Endothelial cell of umbilical vein (primary cell): ENCODE results near the gene MGLL. TPM values are rescaled to one million over a fixed set of nuclear protein-coding genes. Genes with fewer than 3 reads are reported as not detected.

Experiments
- BruUV-seq: library from RNA; stranded (reverse); fragments of 400-500 nt; replicated peaks from 2 replicates; lab custom pipeline; 2021; lab: Mats Ljungman, UMichigan
- CTCF ChIA-PET: fragments of 300-600, 350-600 bp; sonication (Branson Sonifier 250); formaldehyde crosslinking; loops from one replicate; lab custom pipeline; 2021; ENCODE audit warnings: antibody characterized with exemption, inconsistent platforms; lab: Charles Lee
- POLR2A ChIA-PET: fragments of 300-600, 350-600 bp; sonication (Branson Sonifier 250); formaldehyde crosslinking; loops from one replicate; lab custom pipeline; 2021; ENCODE audit warnings: antibody characterized with exemption, inconsistent platforms; lab: Charles Lee
- DNase-seq: peaks from one replicate; pipeline ENCODE4 v3.0.0-alpha.2; 2011; ENCODE audit warnings: low read depth, low spot score
- FAIRE-seq: peaks from 2 replicates; lab custom pipeline; 2011; peaks lifted over from hg19 to GRCh38; lab: Jason Lieb, UNC
- H2AFZ ChIP-seq: 2 replicates; pipeline ENCODE4 v1.6.0; 2012; ENCODE audit warnings: low read depth, low read length, control low read depth, inconsistent platforms
- H3K27ac ChIP-seq: 2 replicates; pipeline ENCODE4 v1.5.1; 2011; ENCODE audit warnings: low read depth, mild to moderate bottlenecking, control low read depth, low read length, moderate library complexity; ENCODE audit not compliant: insufficient read depth
- H3K27me3 ChIP-seq, 2 experiments: 2 replicates each; pipeline versions ENCODE4 v1.6.0 to v1.6.1; 2011; ENCODE audit warnings: low read length in 2 of 2, mixed read lengths in 1 of 2; ENCODE audit not compliant: control insufficient read depth in 2 of 2, insufficient read depth in 2 of 2
- H3K36me3 ChIP-seq, 2 experiments: 2 replicates in 1 of 2; 3 replicates in 1 of 2; pipeline ENCODE4 v1.5.1; 2011; ENCODE audit warnings: low read length in 2 of 2, mild to moderate bottlenecking in 1 of 2, moderate library complexity in 1 of 2; ENCODE audit not compliant: control insufficient read depth in 2 of 2, insufficient read depth in 2 of 2; ENCODE audit errors: extremely low read depth in 1 of 2
- H3K4me1 ChIP-seq: 3 replicates; pipeline ENCODE4 v1.5.1; 2011; ENCODE audit warnings: mild to moderate bottlenecking, low read length; ENCODE audit not compliant: control insufficient read depth, insufficient read depth; ENCODE audit errors: extremely low read depth
- H3K4me2 ChIP-seq: 2 replicates; pipeline ENCODE4 v1.6.1; 2011; ENCODE audit warnings: low read length, control low read depth, mixed read lengths; ENCODE audit not compliant: insufficient read depth
- H3K4me3 ChIP-seq, 3 experiments: fragments of 200-600 bp in 1 of 3; sonication (generic), shearing (Covaris generic) in 1 of 3; replicated peaks in 1 of 3; 2 replicates each; pipeline ENCODE4 v1.5.1; 2011 to 2016; ENCODE audit warnings: control low read depth in 3 of 3, low read length in 3 of 3, mild to moderate bottlenecking in 2 of 3, inconsistent platforms in 1 of 3, low read depth in 1 of 3, moderate library complexity in 1 of 3; ENCODE audit not compliant: insufficient read depth in 1 of 3
- H3K79me2 ChIP-seq: 2 replicates; pipeline ENCODE4 v1.6.0; 2012; ENCODE audit warnings: low read length, inconsistent platforms; ENCODE audit not compliant: control insufficient read depth, insufficient read depth
- H3K9ac ChIP-seq: replicated peaks from 2 replicates; pipeline ENCODE3; 2011; ENCODE audit warnings: low read length, control low read depth; ENCODE audit not compliant: insufficient read depth; ENCODE audit errors: extremely low read depth
- H3K9me1 ChIP-seq: replicated peaks from 3 replicates; pipeline ENCODE4 v1.6.0; 2011; ENCODE audit warnings: mild to moderate bottlenecking, low read length; ENCODE audit not compliant: control insufficient read depth, insufficient read depth; ENCODE audit errors: extremely low read depth
- H3K9me3 ChIP-seq: replicated peaks from 2 replicates; pipeline ENCODE4 v1.5.1; 2012; ENCODE audit warnings: low read length, inconsistent platforms; ENCODE audit not compliant: control insufficient read depth, insufficient read depth
- H4K20me1 ChIP-seq: replicated peaks from 2 replicates; pipeline ENCODE3; 2011; ENCODE audit warnings: mild to moderate bottlenecking, low read length; ENCODE audit not compliant: control insufficient read depth, insufficient read depth; ENCODE audit errors: extremely low read depth
- JUN ChIP-seq: IDR thresholded peaks from 2 replicates; pipeline ENCODE4 v1.6.1; 2011; ENCODE audit warnings: borderline replicate concordance, low read depth; ENCODE audit not compliant: insufficient read length, insufficient read depth
- POLR2A ChIP-seq: IDR thresholded peaks from 2 replicates; pipeline ENCODE4 v1.6.1; 2012; ENCODE audit warnings: low read depth, mild to moderate bottlenecking, control low read depth, low read length
- dilution Hi-C: fragments of 300-500 bp; cut with MboI; formaldehyde crosslinking; loops from one replicate; pipeline ENCODE4 v1.15.0; 2019; ENCODE audit warnings: low sequenced_read_pairs; ENCODE audit not compliant: extremely low pct_ligation_motif_present
- intact Hi-C: fragments of 100-400 bp; cut with micrococcal nuclease; formaldehyde crosslinking; loops from one replicate; pipeline ENCODE4 v1.10.0; 2022
- polyA plus RNA-seq, 4 experiments: library from polyadenylated mRNA; depleted of rRNA in 3 of 4; stranded (reverse) in 3 of 4; unstranded in 1 of 4; fragments of >200 nt; gene quantifications; 2 replicates each; pipeline versions ENCODE4 v1.2.1 to v1.2.3, GENCODE V29; 2011 to 2012; ENCODE audit warnings: missing spikeins in 1 of 4
- total RNA-seq: library from RNA; stranded (reverse); gene quantifications from 2 replicates; pipeline ENCODE4 v1.2.3, GENCODE V29; 2021

MGLL gene
- total and polyA plus RNA-seq, 2 donors (not counting 3 experiments of a cell fraction or from before 2014, with no cell fraction given) = 30.7 to 60.2 TPM

DNA sequence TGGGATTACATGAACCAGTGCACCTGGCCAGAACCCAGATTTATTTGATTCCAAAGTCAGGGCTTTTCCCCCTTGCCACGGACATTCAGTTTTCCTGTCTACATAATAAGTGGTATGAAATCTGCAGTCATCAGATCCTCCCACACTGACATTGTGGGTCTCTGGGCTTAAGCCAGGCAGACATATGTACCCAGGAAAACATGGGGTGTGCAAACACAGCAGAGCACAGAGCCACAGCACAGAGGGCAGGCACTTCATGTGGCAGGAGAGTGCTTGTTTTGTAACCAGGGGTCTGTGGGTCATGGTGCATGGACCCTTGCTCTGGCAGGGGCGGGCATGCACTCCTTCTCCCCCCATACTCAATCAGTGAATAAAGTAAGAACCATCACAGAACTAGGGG lies 155.6 kb downstream of the MGLL start:
- intact Hi-C loops = no loop called here
- H3K9me1 ChIP-seq = no peaks in the 10 kb centered on the region
- no peak overlapping the region for H2AFZ ChIP-seq
- H3K27ac ChIP-seq = no peak overlapping the region
- BruUV-seq = no TSS peak
- H3K4me1 ChIP-seq = no peaks in the 10 kb centered on the region
- FAIRE-seq (no peak), DNase-seq (no peak)
- H3K9ac ChIP-seq = no peak overlapping the region
- no peak overlapping the region for H3K4me3 ChIP-seq
- H3K27me3 ChIP-seq = no peaks in the 10 kb centered on the region
- H3K9me3 ChIP-seq = no peaks in the 10 kb centered on the region
- no peaks in the 10 kb centered on the region for H3K36me3 ChIP-seq
- CTCF ChIA-PET = no interaction called here
- TF ChIP-seq JUN = no peak
- no peaks in the 10 kb centered on the region for H3K79me2 ChIP-seq
- POLR2A ChIA-PET = no interaction called here
- H4K20me1 ChIP-seq = no peaks in the 10 kb centered on the region
- H3K4me2 ChIP-seq = no peak overlapping the region
- dilution Hi-C loops = no loop called here

DNA sequence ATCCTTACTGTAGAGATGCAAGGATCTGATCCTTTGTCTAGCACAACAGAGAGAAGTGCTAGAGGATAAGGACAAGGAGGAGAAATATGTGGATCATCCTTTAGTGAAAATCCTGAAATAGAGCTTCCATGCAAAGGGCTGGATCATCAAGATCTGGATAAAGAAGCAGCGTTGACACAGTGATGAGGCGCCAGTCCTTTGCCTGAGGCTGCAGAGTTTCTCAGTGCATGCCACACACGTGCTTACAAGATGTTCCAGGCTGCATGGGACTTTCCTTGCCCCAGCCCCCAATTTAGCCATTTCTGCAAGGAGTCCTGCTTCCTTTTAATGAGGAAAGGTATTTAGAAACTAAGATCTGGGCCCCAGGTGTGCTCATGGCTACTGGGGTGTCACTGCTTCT lies 156.7 kb downstream of the MGLL start:
- DNase-seq = no peak
- no peaks in the 10 kb centered on the region for H3K9me1 ChIP-seq
- no peaks in the 10 kb centered on the region for H3K79me2 ChIP-seq
- no TSS peak for BruUV-seq
- POLR2A ChIA-PET = no interaction called here
- FAIRE-seq = no peak
- dilution Hi-C loops (no loop called here), intact Hi-C loops (no loop called here)
- no peaks in the 10 kb centered on the region for H4K20me1 ChIP-seq
- H3K27me3 ChIP-seq = no peaks in the 10 kb centered on the region
- no peak overlapping the region for H3K27ac ChIP-seq
- no peak overlapping the region for H3K4me2 ChIP-seq
- H3K9me3 ChIP-seq = no peaks in the 10 kb centered on the region
- H3K9ac ChIP-seq = no peak overlapping the region
- no peak for TF ChIP-seq POLR2A
- no peak overlapping the region for H3K4me3 ChIP-seq
- no peak overlapping the region for H2AFZ ChIP-seq
- H3K36me3 ChIP-seq = no peaks in the 10 kb centered on the region
- no peaks in the 10 kb centered on the region for H3K4me1 ChIP-seq
- CTCF ChIA-PET = no interaction called here
